Frontal cortex (tissue), 4 donors: ENCODE data around the gene AACS. TPM values are rescaled to one million over a fixed set of nuclear protein-coding genes. Genes with fewer than 3 reads are reported as not detected.

Experiments used
- DNase-seq, 2 donors: peaks; one replicate each; pipeline ENCODE4 v3.0.0; 2012; ENCODE audit warnings: low spot score in 2 of 2
- FAIRE-seq: peaks from 2 replicates; lab custom pipeline; 2012; peaks lifted over from hg19 to GRCh38; lab: Jason Lieb, UNC
- total RNA-seq: library from RNA; depleted of rRNA; stranded (reverse); fragments of >200 nt; gene quantifications from one replicate; pipeline ENCODE4 v1.2.3, GENCODE V29; 2014
- donor health status: control.
- donor health status: control.
- donor health status: control.

AACS gene
- total RNA-seq, 1 donor from 2014 or later = 28.1 TPM

- DNase-seq = no peak
- no peak for FAIRE-seq
These were observed 48.6 kb downstream of the AACS start for GRCh38 chr12:125113789-125114188.

DNA sequence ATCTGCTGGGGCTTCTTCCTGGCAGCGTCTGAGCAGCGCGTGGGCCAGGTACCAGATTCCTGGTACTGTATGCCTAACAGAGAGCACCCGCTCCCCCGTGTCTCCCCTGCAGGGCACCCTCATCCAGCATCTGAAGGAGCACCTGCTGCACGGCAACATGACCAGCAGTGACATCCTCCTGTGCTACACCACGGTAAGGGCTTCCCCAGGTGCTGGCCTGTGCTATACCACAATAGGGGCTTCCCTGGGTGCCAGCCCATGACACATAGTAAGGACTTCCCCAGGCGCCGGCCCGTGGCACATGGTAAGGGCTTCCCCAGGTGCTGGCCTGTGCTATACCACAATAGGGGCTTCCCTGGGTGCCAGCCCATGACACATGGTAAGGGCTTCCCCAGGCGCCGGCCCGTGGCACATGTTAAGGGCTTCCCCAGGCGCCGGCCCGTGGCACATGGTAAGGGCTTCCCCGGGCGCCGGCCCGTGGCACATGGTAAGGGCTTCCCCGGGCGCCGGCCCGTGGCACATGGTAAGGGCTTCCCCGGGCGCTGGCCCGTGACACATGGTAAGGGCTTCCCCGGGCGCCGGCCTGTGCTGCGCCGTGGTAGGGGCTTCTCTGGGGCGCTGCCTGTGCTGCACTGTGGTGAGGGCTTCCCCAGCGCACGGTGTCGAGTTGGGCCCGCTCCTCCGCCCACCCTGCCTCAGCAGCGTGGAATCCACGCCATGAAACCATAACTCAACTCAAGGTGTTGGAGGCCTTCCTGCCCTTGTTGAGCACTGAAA is 49.3 kb downstream of the AACS start:
- FAIRE-seq (no peak), DNase-seq (no peak)

- FAIRE-seq (no peak), DNase-seq (no peak)
These were observed 55.3 kb downstream of the AACS start for GRCh38 chr12:125120566-125120965.

DNA sequence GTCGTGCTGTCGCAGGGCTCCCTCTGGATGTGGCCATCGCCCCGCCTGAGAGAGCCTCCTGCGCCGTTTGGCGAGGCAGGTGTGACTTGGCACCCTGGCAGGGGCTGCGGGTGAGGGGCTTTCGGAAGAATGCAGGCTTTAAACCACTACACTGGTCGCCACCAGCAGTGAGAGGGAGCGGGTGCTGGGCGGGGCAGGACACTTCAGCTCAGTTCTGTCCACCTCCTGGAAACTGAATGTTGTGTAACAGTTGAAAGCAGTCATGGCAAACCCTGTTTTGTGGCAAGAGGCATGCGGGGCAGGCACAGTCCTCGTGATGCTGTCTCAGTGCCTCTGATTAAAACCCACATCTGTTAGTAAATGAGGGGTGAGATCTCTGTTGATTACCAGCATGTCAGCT is 55.9 kb downstream of the AACS start:
- FAIRE-seq = no peak
- no peak for DNase-seq

- no peak for FAIRE-seq
- DNase-seq = no peak
These were observed 57.4 kb downstream of the AACS start for GRCh38 chr12:125122668-125123067.

- DNase-seq = no peak
- no peak for FAIRE-seq
These were observed 59.2 kb downstream of the AACS start for GRCh38 chr12:125124320-125124966.

- DNase-seq (no peak), FAIRE-seq (no peak)
These were observed 60.0 kb downstream of the AACS start for GRCh38 chr12:125125271-125125670.

GRCh38 chr12:125128439-125129178 is 63.4 kb downstream of the AACS start:
- DNase-seq (no peak), FAIRE-seq (no peak)

DNA sequence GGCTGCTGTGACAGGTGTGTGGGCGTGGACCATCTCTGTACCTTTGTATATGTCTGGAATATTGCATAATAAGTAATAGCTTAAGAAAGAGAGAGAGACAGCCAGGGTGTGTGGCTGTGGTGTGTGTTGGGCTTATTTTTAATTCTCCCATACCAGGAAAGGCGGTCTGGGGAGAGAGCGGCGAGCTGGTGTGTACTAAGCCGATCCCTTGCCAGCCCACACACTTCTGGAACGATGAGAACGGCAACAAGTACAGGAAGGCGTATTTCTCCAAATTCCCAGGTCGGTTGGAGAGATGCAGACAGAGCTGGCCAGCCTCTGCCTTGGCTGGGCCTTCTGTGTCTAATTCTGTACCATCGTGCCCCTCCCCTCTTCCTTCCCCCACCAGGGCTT is 63.9 kb downstream of the AACS start:
- FAIRE-seq (no peak), DNase-seq (no peak)

DNA sequence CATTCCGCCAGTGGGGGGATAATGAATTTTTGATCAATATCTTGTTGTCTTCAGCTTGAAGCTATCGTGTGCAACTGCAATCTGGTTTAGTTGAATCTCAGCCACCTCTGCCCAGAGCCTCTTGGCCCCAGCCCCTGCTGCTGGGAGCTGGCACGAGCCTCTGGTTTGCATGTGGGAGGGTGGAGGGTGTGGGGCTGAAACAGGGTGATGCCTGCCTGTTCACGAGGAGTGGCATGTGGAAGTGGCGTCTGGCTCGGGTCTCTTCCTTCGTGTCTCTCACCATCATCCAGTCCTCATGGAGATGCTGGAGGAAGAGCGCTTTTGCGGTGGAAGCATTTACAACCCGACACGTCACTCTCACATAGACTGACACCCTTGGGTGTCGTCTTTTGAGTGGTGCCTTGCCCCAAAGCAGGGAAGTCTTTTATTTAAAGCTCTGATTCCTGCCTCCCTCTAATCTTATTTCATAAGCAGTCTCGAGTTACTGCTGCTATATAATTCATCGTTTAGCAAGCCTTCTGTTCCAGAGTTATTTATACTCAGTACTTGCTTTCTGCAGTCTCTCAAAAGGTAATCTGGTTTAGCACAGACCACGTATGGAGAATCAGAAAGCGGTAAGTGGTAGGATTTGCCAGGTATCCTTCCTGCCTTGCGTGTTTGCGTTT is 64.5 kb downstream of the AACS start:
- DNase-seq (no peak), FAIRE-seq (no peak)

GRCh38 chr12:125131958-125132357 is 66.7 kb downstream of the AACS start:
- FAIRE-seq = no peak

GRCh38 chr12:125132698-125133400 is 67.6 kb downstream of the AACS start:
- FAIRE-seq = no peak
- no peak for DNase-seq

More at GRCh38 chr12:125131958-125132357, 66.7 kb downstream of the AACS start:
- no peak for DNase-seq

DNA sequence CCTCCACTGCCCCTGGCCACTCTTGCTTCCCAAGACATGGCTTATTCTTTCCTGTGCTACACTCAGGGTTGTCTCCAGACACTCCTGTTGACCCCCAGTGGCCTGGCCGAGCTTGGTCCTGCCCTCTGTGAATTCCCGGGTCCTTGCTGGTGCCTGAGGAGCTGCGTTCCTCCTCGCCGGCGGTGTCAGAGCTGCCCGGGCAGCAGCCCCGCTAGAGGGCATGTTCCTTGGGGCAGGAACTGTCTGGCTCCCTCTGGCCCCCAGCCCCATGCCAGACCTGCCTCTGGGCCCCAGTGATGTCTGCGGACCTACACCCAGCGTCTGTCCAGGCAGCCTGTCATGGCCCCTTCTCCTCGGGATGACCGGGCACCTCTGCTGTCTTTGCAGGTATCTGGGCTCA is 68.4 kb downstream of the AACS start:
- FAIRE-seq (no peak), DNase-seq (no peak)

DNA sequence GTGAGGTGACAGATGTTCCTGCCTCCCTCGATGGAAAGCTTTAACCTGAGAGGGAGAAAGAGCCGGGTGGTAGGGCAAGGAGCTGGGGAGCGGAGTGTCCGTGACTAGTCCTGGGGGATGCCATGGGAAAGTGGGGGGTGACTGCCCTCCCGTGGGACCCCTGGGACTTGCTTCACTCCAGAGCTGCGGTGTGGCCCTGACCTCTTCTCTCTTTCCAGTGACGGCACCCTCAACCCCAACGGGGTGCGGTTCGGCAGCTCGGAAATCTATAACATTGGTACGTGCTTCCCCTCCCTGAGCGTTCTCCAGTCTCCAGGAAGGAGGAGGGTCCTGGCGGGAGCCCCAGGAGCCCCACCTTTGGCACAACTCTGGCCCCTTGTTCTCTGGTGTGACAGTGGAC is 69.3 kb downstream of the AACS start:
- no peak for DNase-seq
- FAIRE-seq = no peak

DNA sequence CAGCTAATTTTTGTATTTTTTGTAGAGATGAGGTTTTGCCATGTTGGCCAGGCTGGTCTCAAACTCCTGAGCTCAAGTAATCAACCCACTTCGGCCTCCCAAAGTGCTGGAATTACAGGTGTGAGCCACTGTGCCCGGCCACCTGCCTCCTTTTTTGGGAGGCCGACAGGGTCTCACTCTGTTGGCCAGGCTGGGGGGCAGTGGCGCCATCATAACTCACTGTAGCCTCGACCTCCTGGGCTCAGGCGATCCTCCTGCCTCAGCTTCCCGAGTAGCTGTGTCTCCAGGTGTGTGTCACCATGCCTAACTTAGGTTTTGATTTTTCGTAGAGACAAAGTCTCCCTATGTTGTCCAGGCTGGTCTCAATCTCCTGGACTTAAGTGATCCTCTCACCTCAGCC is 70.7 kb downstream of the AACS start:
- DNase-seq (no peak), FAIRE-seq (no peak)

DNA sequence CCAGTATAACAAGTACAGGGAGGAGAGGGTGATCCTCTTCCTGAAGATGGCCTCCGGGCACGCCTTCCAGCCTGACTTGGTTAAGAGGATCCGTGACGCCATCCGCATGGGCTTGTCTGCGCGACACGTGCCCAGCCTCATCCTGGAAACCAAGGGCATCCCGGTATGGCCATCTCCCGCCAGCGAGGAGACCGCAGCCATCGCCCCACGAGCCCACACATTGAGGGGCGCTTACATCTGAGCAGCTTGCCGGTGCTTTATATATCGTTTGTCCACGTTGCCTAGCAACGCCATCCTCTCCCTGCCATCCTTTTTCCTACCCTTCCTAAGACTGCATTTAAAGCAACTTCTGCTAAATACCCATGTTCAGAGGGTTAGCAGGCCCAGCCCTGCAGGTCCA is 71.5 kb downstream of the AACS start:
- DNase-seq (no peak), FAIRE-seq (no peak)

DNA sequence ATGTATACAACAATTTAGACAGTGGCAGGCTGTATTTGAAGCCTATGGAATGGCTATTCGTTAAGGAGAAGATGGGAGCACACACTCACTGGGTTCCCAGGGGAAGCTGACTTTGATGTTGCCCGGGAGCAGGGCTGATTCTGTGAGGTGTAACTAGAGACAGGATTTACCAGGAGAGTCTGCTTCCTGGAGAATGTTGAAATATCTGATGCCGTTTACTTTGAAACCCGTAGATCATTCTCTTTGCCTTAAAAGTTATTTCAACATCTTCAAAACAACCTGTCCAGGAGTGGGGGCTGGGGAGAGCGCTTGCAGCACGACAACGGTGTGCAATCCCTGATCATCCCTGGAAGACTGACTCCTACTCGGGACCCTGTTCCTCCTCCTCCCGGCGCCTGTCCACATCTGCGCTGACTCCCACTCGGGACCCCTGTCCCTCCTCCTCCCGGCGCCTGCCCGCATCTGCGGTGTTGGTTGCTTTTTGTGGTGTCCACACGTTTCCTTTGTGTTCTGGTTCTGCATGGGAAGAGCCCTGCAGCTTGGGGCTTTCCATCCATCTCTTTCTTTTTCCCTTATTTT is 72.6 kb downstream of the AACS start:
- FAIRE-seq (no peak), DNase-seq (no peak)

DNA sequence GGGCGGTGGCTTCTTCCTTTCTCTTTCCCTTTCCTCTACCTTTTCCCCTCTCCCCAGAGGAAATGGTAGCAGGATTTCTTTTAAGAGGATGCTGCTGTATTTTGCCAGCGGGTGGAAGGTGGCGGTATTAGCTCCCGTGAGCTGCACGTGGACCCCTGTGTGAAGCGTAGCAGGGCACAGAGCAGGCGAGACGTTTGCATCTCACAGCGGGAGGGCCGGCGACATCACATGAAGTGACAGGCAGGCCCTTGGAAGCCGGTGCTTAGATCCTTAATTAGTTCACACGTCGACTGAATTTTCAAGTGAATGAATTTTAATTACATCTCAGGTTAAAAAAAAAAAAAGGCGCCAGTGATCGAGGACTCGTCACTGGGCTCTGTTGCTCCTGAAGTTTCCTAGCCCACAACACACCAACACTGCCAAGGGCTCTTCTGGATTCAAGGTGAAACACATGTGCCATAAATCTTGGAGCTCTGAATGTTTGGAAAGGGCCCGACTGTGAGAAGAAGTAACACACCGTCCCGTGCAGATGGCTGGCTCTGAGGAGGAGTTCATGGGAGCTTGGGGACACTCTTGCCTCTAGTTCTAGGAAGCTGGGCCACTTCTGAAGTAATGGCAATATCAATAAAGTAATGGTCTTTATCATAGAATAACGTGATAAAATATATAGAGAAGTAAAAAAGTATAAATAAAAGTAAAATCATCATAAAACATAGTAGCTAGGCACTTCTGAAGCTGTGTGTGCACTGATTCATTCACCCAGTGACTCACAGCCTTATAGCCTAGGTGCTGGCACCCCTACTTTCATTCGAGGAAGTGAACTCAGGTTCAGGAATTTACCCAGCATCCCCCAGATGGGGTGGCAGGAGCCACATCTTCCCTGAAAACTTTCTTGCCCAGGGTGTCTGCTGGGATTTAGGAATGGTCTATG is 75.3 kb downstream of the AACS start:
- FAIRE-seq (no peak), DNase-seq (no peak)
